ENCODE results near the gene DNAJC21.

- no peak for TF ChIP-seq JUNB (IDR thresholded peaks at IDR 0.05)
- TF ChIP-seq RFX5 (IDR thresholded peaks at IDR 0.05) = no peak
- TF ChIP-seq CTCF (IDR thresholded peaks at IDR 0.05) = no peak
- TF ChIP-seq POLR2A (IDR thresholded peaks at IDR 0.05; ENCODE audit: low read length) = no peak
- TF ChIP-seq HOXA7 (CRISPR knock-in tag; IDR thresholded peaks at IDR 0.05) = no peak
- TF ChIP-seq USF2 (IDR thresholded peaks at IDR 0.05) = no peak
- TF ChIP-seq RAD21 (conservative IDR thresholded peaks at IDR 0.05 in 1 of 2, IDR thresholded peaks at IDR 0.05 in 1 of 2) = no peak
- TF ChIP-seq NR3C1 (IDR thresholded peaks at IDR 0.05) = no peak
- no peak for TF ChIP-seq MAX (IDR thresholded peaks at IDR 0.05)
- TF ChIP-seq EP300 (IDR thresholded peaks at IDR 0.05) = no peak
- no peak for TF ChIP-seq KDM5A (IDR thresholded peaks at IDR 0.05)
- TF ChIP-seq MAZ (IDR thresholded peaks at IDR 0.05; ENCODE audit: borderline replicate concordance, low read depth, low read length) = no peak
- TF ChIP-seq REST (IDR thresholded peaks at IDR 0.05) = no peak
- TF ChIP-seq BHLHE40 (IDR thresholded peaks at IDR 0.05; ENCODE audit: low read depth, low read length) = no peak
These were observed 11.3 kb upstream of the DNAJC21 start for GRCh38 chr5:34918025-34918424.
